Activated B cell treated with CpG ODN at 0.5 μM for 24 hours (primary cell): ENCODE measurements around the gene WHAMM. TPM values are rescaled to one million over a fixed set of nuclear protein-coding genes. Genes with fewer than 3 reads are reported as not detected.

Source experiments
- ATAC-seq: fragments of 200-7000 bp; cut with Tn5 transposase; one replicate; pipeline ENCODE4 v1.10.0; 2021; ENCODE audit warnings: low read depth, mild to moderate bottlenecking, moderate library complexity
- CTCF ChIA-PET: fragments of 350-600 bp; sonication (Branson Sonifier 250); formaldehyde crosslinking; loops from one replicate; lab custom pipeline; 2021; ENCODE audit warnings: antibody characterized with exemption; lab: Charles Lee
- POLR2A ChIA-PET: fragments of 350-600 bp; sonication (Branson Sonifier 250); formaldehyde crosslinking; loops from one replicate; lab custom pipeline; 2021; ENCODE audit warnings: antibody characterized with exemption; lab: Charles Lee
- DNase-seq: peaks from one replicate; pipeline ENCODE4 v3.0.0; 2022
- H3K27ac Mint-ChIP-seq: one replicate; pipeline ENCODE4 v1.8.0; 2020; ENCODE audit warnings: mixed read lengths
- H3K27me3 Mint-ChIP-seq: one replicate; pipeline ENCODE4 v1.8.0; 2021; ENCODE audit warnings: mixed read lengths
- H3K36me3 Mint-ChIP-seq: one replicate; pipeline ENCODE4 v1.8.0; 2021; ENCODE audit warnings: low read depth, mixed read lengths
- H3K4me1 Mint-ChIP-seq: one replicate; pipeline ENCODE4 v1.8.0; 2021; ENCODE audit warnings: mixed read lengths
- H3K4me3 Mint-ChIP-seq: one replicate; pipeline ENCODE4 v1.8.0; 2020; ENCODE audit warnings: mild to moderate bottlenecking, mixed read lengths
- H3K9me3 Mint-ChIP-seq: one replicate; pipeline ENCODE4 v1.8.0; 2020; ENCODE audit warnings: mixed read lengths
- CTCF ChIP-seq: fragments of 200-600 bp; IDR thresholded peaks from one replicate; pipeline ENCODE4 v1.8.0; 2022; ENCODE audit warnings: antibody characterized with exemption, mild to moderate bottlenecking
- intact Hi-C: fragments of 100-400 bp; cut with micrococcal nuclease; formaldehyde crosslinking; loops from one replicate; pipeline ENCODE4 v1.15.1; 2024
- total RNA-seq: library from RNA; stranded (reverse); gene quantifications from 2 replicates; pipeline ENCODE4 v1.2.3, GENCODE V29; 2022

The WHAMM gene
- total RNA-seq, 1 donor from 2014 or later, result 18.7 TPM

DNA sequence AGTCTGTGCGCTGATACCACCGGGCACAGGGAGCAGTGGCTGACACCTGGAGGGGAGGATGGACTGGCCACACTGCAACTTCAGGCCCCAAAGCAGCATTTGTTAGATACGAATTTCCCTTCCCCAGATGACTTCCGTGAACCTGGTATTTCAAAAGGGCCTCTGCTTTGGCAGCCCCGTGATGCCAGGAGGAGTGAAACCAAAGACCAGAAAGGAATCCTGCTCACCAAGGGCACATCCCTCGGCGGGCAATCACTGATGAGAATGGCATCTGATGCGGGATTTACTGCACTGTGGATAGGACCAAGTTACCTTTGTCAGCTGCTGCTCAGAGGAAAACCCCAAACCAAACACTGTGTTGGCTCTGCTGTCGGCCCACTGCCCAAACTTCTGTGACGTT is 65.5 kb downstream of the WHAMM start:
- TF ChIP-seq CTCF, result no peak
- no peak for DNase-seq
- peaks cover 21% of the 10 kb centered on the region for H3K4me1 Mint-ChIP-seq
- intact Hi-C loops, result no loop called here
- no peaks in the 10 kb centered on the region for H3K36me3 Mint-ChIP-seq
- no peaks in the 10 kb centered on the region for H3K9me3 Mint-ChIP-seq
- H3K4me3 Mint-ChIP-seq, result no peak overlapping the region
- no peaks in the 10 kb centered on the region for H3K27me3 Mint-ChIP-seq
- POLR2A ChIA-PET, result no interaction called here
- no peak overlapping the region for H3K27ac Mint-ChIP-seq
- no peak for ATAC-seq
- CTCF ChIA-PET, result no interaction called here

GRCh38 chr15:82875411-82876003 is 66.1 kb downstream of the WHAMM start:
- TF ChIP-seq CTCF, result no peak
- DNase-seq (no peak), ATAC-seq (no peak)
- Mint-ChIP-seq H3K36me3 (no peaks in the 10 kb centered on the region), H3K27me3 (no peaks in the 10 kb centered on the region), H3K9me3 (no peaks in the 10 kb centered on the region), H3K27ac (no peak overlapping the region), H3K4me1 (peaks cover 21% of the 10 kb centered on the region), H3K4me3 (no peak overlapping the region)
- CTCF ChIA-PET, result no interaction called here
- intact Hi-C loops, result no loop called here
- POLR2A ChIA-PET, result no interaction called here

- POLR2A ChIA-PET, result no interaction called here
Observed at GRCh38 chr15:82877825-82878224, 68.4 kb downstream of the WHAMM start.

DNA sequence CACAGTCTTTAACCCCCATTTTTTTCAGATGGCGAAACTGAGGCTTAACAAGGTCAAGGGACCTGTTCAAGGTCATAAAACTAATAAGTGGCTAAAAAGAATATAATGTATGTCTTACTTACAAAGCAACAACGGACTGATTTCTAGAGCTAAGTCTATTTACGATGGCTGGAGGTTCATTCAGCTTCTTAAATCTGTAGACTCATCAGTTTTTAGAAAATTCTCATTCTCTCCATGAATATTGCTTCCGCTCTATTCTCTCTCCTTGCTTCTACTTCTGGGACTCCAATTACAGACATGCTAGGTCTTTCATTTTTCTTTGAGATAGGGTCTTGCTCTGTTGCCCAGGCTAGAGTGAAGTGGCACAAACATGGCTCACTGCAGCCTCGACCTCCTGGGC is 68.9 kb downstream of the WHAMM start:
- TF ChIP-seq CTCF, result no peak
- no peak overlapping the region for H3K27ac Mint-ChIP-seq
- H3K9me3 Mint-ChIP-seq, result no peaks in the 10 kb centered on the region
- no peak overlapping the region for H3K4me3 Mint-ChIP-seq
- no peak for ATAC-seq
- H3K36me3 Mint-ChIP-seq, result no peaks in the 10 kb centered on the region
- ChIA-PET CTCF (no interaction called here), POLR2A (no interaction called here)
- H3K4me1 Mint-ChIP-seq, result no peaks in the 10 kb centered on the region
- no peaks in the 10 kb centered on the region for H3K27me3 Mint-ChIP-seq
- no peak for DNase-seq
- intact Hi-C loops, result no loop called here

More at GRCh38 chr15:82877825-82878224, 68.4 kb downstream of the WHAMM start:
- CTCF ChIA-PET, result no interaction called here
- Mint-ChIP-seq H3K4me1 (no peaks in the 10 kb centered on the region), H3K36me3 (no peaks in the 10 kb centered on the region), H3K9me3 (no peaks in the 10 kb centered on the region), H3K27me3 (no peaks in the 10 kb centered on the region), H3K4me3 (no peak overlapping the region), H3K27ac (no peak overlapping the region)
- DNase-seq, result no peak
- intact Hi-C loops, result no loop called here
- no peak for ATAC-seq
- no peak for TF ChIP-seq CTCF

GRCh38 chr15:82880704-82881103 is 71.3 kb downstream of the WHAMM start:
- DNase-seq (no peak), ATAC-seq (no peak)
- no peak overlapping the region for H3K27ac Mint-ChIP-seq
- no peak for TF ChIP-seq CTCF
- no peaks in the 10 kb centered on the region for H3K4me1 Mint-ChIP-seq
- H3K27me3 Mint-ChIP-seq, result no peaks in the 10 kb centered on the region
- H3K36me3 Mint-ChIP-seq, result no peaks in the 10 kb centered on the region
- no peak overlapping the region for H3K4me3 Mint-ChIP-seq
- H3K9me3 Mint-ChIP-seq, result no peaks in the 10 kb centered on the region
- intact Hi-C loops, result no loop called here
- CTCF ChIA-PET, result no interaction called here
- POLR2A ChIA-PET, result no interaction called here
